ENCODE data around the gene ZNF771.
"Not testable (repeated sequence)": the region's sequence is repeated elsewhere in the genome, so short reads cannot be mapped to it uniquely, and the experiment has no call there.

ZNF771 gene

GRCh38 chr16:30376461-30376902, 30.9 kb upstream of the ZNF771 start:
- no peak for DNase-seq

GRCh38 chr16:30377050-30377811, 30.2 kb upstream of the ZNF771 start:
- no peak for DNase-seq

- peak; percentile 88 for DNase-seq
These were observed 29.6 kb upstream of the ZNF771 start for GRCh38 chr16:30377812-30378235.

- DNase-seq = peak; percentile 98
These were observed 28.9 kb upstream of the ZNF771 start for GRCh38 chr16:30378236-30379157.

- no peak for DNase-seq
These were observed 28.1 kb upstream of the ZNF771 start for GRCh38 chr16:30379158-30379783.

- DNase-seq = no peak
These were observed 27.2 kb upstream of the ZNF771 start for GRCh38 chr16:30380072-30380802.

GRCh38 chr16:30380803-30381208, 26.6 kb upstream of the ZNF771 start:
- no peak for DNase-seq

- no peak for DNase-seq
These were observed 25.9 kb upstream of the ZNF771 start for GRCh38 chr16:30381291-30382041.

- DNase-seq = no peak
These were observed 25.1 kb upstream of the ZNF771 start, which contains the start of gene SEPTIN1 for GRCh38 chr16:30382111-30382881. TSS of gene SEPTIN1 (minus strand) at chr16:30382561. CDS start at chr16:30382542, 19 bp downstream.

DNA sequence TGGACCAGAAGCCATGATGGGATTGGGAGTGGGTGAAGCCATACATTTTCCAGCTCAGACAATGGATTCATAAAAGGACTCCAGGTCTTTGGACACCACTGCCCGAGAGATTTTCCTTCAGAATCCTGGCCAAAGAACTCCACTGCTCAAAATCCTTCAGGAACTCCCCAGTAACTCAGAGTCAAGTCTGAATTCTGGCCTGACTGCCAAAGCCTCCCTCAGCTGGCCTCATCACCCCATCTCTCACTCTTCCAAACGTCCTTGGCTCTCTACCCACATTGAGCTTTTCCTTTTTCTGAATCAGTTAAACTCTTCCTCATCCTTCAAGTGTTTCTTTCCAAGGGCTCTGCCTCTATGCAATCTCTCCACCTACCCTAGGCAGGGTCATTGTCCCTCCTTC, 23.9 kb upstream of the ZNF771 start:
- no peak for DNase-seq

- DNase-seq = no peak
These were observed 12.7 kb upstream of the ZNF771 start for GRCh38 chr16:30394592-30395154.

- peak; percentile 89 for DNase-seq
These were observed 12.0 kb upstream of the ZNF771 start, which contains the start of gene ZNF48 for GRCh38 chr16:30395155-30395991. TSS of gene ZNF48 (plus strand) at chr16:30395420. CDS start at chr16:30395795, 375 bp downstream.

- peak; percentile 11 for DNase-seq
These were observed 11.3 kb upstream of the ZNF771 start for GRCh38 chr16:30395992-30396585.

GRCh38 chr16:30396627-30397026, 10.8 kb upstream of the ZNF771 start:
- DNase-seq = not testable (repeated sequence)

DNA sequence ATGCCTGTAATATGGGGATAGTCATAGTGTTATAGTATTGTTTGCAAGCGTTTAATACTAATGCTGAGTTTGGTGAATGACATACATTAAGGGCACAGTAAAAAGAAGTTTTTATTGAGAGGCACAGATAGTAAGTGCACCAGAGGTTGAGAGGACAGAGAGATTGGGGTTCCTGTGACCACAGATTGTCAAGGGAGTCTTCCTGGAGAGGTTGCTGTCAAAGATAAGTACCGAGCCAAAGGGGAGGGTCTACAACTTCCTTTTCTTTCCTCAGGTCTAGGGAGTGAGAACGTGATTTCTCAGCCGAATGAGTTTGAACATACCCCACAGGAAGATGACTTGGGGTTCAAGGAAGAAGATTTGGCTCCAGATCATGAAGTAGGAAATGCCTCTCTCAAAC, 10.3 kb upstream of the ZNF771 start:
- no peak for DNase-seq

- DNase-seq = no peak
These were observed 9.4 kb upstream of the ZNF771 start for GRCh38 chr16:30397776-30398660.

GRCh38 chr16:30398661-30399434, 8.6 kb upstream of the ZNF771 start:
- no peak for DNase-seq
